Keratinocyte (primary cell): Measurements from ENCODE around the gene LARGE1. TPM values are rescaled to one million over a fixed set of nuclear protein-coding genes. Genes with fewer than 3 reads are reported as not detected.

ENCODE experiments used
- DNase-seq: peaks from one replicate; pipeline ENCODE4 v3.0.0-alpha.2; 2011; ENCODE audit warnings: low read depth, missing footprints, low spot score
- FAIRE-seq: peaks from 2 replicates; lab custom pipeline; 2011; peaks lifted over from hg19 to GRCh38; lab: Jason Lieb, UNC
- H2AFZ ChIP-seq: 2 replicates; pipeline ENCODE4 v1.6.0; 2012; ENCODE audit warnings: low read length, control low read depth, inconsistent platforms; ENCODE audit not compliant: control insufficient read depth
- H3K27ac ChIP-seq: 2 replicates; pipeline ENCODE4 v1.5.1; 2011; ENCODE audit warnings: low read length; ENCODE audit not compliant: control insufficient read depth, insufficient read depth
- H3K27me3 ChIP-seq: 3 replicates; pipeline ENCODE4 v1.6.0; 2011; ENCODE audit warnings: low read length; ENCODE audit not compliant: control insufficient read depth, insufficient read depth; ENCODE audit errors: extremely low read depth
- H3K36me3 ChIP-seq, 2 experiments: 2 replicates in 1 of 2; 3 replicates in 1 of 2; pipeline ENCODE4 v1.5.1; 2011; ENCODE audit warnings: low read length in 2 of 2, mild to moderate bottlenecking in 1 of 2; ENCODE audit not compliant: control insufficient read depth in 2 of 2, insufficient read depth in 2 of 2; ENCODE audit errors: extremely low read depth in 1 of 2
- H3K4me1 ChIP-seq: 3 replicates; pipeline ENCODE4 v1.5.1; 2011; ENCODE audit warnings: low read length; ENCODE audit not compliant: control insufficient read depth, insufficient read depth; ENCODE audit errors: extremely low read depth
- H3K4me2 ChIP-seq: 3 replicates; pipeline ENCODE4 v1.6.0; 2011; ENCODE audit warnings: low read depth, low read length; ENCODE audit not compliant: control insufficient read depth, insufficient read depth; ENCODE audit errors: extremely low read depth
- H3K4me3 ChIP-seq, 3 experiments: fragments of 200-600 bp in 1 of 3; sonication (generic) in 1 of 3; 2 replicates in 2 of 3; 3 replicates in 1 of 3; pipeline ENCODE4 v1.5.1; 2011 to 2016; ENCODE audit warnings: low read length in 3 of 3, mild to moderate bottlenecking in 3 of 3, control low read depth in 2 of 3, inconsistent platforms in 1 of 3, low read depth in 1 of 3, mixed read lengths in 1 of 3, mixed run types in 1 of 3, moderate library complexity in 1 of 3; ENCODE audit not compliant: control insufficient read depth in 2 of 3, insufficient read depth in 2 of 3; ENCODE audit errors: extremely low read depth in 1 of 3
- H3K79me2 ChIP-seq: 2 replicates; pipeline ENCODE4 v1.6.0; 2012; ENCODE audit warnings: low read length; ENCODE audit not compliant: control insufficient read depth, insufficient read depth
- H3K9ac ChIP-seq: 3 replicates; pipeline ENCODE4 v1.6.0; 2011; ENCODE audit warnings: low read length; ENCODE audit not compliant: control insufficient read depth, insufficient read depth; ENCODE audit errors: extremely low read depth
- H3K9me1 ChIP-seq: 3 replicates; pipeline ENCODE4 v1.6.0; 2011; ENCODE audit warnings: low read length; ENCODE audit not compliant: control insufficient read depth, insufficient read depth; ENCODE audit errors: extremely low read depth
- H3K9me3 ChIP-seq: 2 replicates; pipeline ENCODE4 v1.5.1; 2012; ENCODE audit warnings: low read depth, low read length; ENCODE audit not compliant: control insufficient read depth
- H4K20me1 ChIP-seq: 3 replicates; pipeline ENCODE4 v1.6.0; 2011; ENCODE audit warnings: low read length; ENCODE audit not compliant: control insufficient read depth, insufficient read depth; ENCODE audit errors: extremely low read depth
- CTCF ChIP-seq, 3 experiments: IDR thresholded peaks in 1 of 3; conservative IDR thresholded peaks in 1 of 3; optimal IDR thresholded peaks in 1 of 3; 2 replicates in 2 of 3; 3 replicates in 1 of 3; pipeline versions ENCODE3 to v1.5.1; 2011; ENCODE audit warnings: low read length in 3 of 3, mild to moderate bottlenecking in 3 of 3, moderate library complexity in 2 of 3, control low read depth in 1 of 3, inconsistent platforms in 1 of 3; ENCODE audit not compliant: insufficient read depth in 2 of 3; ENCODE audit errors: extremely low read depth in 1 of 3
- EZH2 ChIP-seq: IDR thresholded peaks from one replicate; pipeline ENCODE4 v1.6.1; 2012; ENCODE audit warnings: inconsistent platforms, mild to moderate bottlenecking, low read length, moderate library complexity
- dilution Hi-C: fragments of 300-500 bp; cut with MboI; formaldehyde crosslinking; loops from one replicate; pipeline ENCODE4 v1.7.0; 2020; ENCODE audit warnings: low sequenced_read_pairs; ENCODE audit not compliant: extremely low pct_ligation_motif_present
- polyA plus RNA-seq, 5 experiments: library from polyadenylated mRNA; depleted of rRNA in 3 of 5; stranded (reverse) in 3 of 5; stranded (forward) in 1 of 5; unstranded in 1 of 5; fragments of >200 nt; gene quantifications; 1 replicate in 1 of 5; 2 replicates in 3 of 5; 3 replicates in 1 of 5; pipeline versions ENCODE4 v1.2.1 to v1.2.3, GENCODE V29; 2011 to 2012; ENCODE audit warnings: missing spikeins in 2 of 5, low read depth in 1 of 5, low replicate concordance in 1 of 5

LARGE1 gene
- polyA plus RNA-seq, 1 donor (not counting 4 experiments of a cell fraction or from before 2014, with no cell fraction given) = 4.5 TPM

- Histone ChIP-seq H3K4me3 (no peak overlapping the region), H3K4me1 (no peaks in the 10 kb centered on the region), H3K9me1 (no peaks in the 10 kb centered on the region), H3K36me3 (no peaks in the 10 kb centered on the region), H3K79me2 (no peaks in the 10 kb centered on the region), H3K27ac (no peak overlapping the region), H3K9ac (no peak overlapping the region), H3K9me3 (no peaks in the 10 kb centered on the region), H3K4me2 (no peak overlapping the region), H4K20me1 (no peaks in the 10 kb centered on the region), H3K27me3 (no peaks in the 10 kb centered on the region), H2AFZ (no peak overlapping the region)
- TF ChIP-seq EZH2 (no peak), CTCF (optimal IDR thresholded peaks at IDR 0.05 in 1 of 3, IDR thresholded peaks at IDR 0.05 in 1 of 3, conservative IDR thresholded peaks at IDR 0.05 in 1 of 3; ENCODE audit: extremely low read depth in 1 of 3, insufficient read depth in 2 of 3, low read length in 3 of 3) (no peak)
- FAIRE-seq (no peak), DNase-seq (no peak)
- dilution Hi-C loops = no loop called here
Observed at GRCh38 chr22:33620085-33620484, 300.2 kb downstream of the LARGE1 start.

DNA sequence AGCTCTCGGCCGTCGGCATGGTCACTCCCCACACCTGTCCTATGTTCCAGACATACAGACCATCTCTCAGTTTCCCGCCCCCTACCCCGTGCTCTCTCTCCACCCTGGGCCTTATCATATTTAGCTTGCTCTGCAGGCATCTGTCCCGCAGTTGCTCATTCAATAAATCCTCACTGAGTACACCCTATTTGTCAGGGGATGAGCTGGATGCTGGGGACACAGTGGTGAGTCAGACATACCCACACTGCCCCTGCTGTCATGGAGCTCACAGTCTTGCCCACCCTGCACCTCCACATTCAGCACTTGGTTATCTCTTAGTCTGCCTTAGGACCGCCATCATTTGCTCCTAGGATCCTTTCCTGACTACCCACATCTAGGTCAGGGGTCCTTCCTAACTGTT, 313.8 kb downstream of the LARGE1 start:
- no peaks in the 10 kb centered on the region for H3K9me1 ChIP-seq
- H3K4me1 ChIP-seq = no peaks in the 10 kb centered on the region
- no peak overlapping the region for H3K27ac ChIP-seq
- DNase-seq = no peak
- H2AFZ ChIP-seq = no peak overlapping the region
- H3K9ac ChIP-seq = no peak overlapping the region
- no peaks in the 10 kb centered on the region for H4K20me1 ChIP-seq
- no peaks in the 10 kb centered on the region for H3K9me3 ChIP-seq
- H3K79me2 ChIP-seq = no peaks in the 10 kb centered on the region
- TF ChIP-seq CTCF (optimal IDR thresholded peaks at IDR 0.05 in 1 of 3, IDR thresholded peaks at IDR 0.05 in 1 of 3, conservative IDR thresholded peaks at IDR 0.05 in 1 of 3; ENCODE audit: extremely low read depth in 1 of 3, insufficient read depth in 2 of 3, low read length in 3 of 3) (no peak), EZH2 (no peak)
- no peaks in the 10 kb centered on the region for H3K27me3 ChIP-seq
- no peak overlapping the region for H3K4me3 ChIP-seq
- FAIRE-seq = no peak
- H3K4me2 ChIP-seq = no peak overlapping the region
- dilution Hi-C loops = no loop called here
- no peaks in the 10 kb centered on the region for H3K36me3 ChIP-seq
